Activated CD4-positive, CD25-positive, alpha-beta regulatory T cell (primary cell): ENCODE results near the gene SETDB2.

Experiments
- DNase-seq, 4 experiments: peaks; one replicate each; lab custom pipeline; 2025; lab: John Stamatoyannopoulos, UW

SETDB2 gene

GRCh38 chr13:49530457-49530856 lies 86.4 kb downstream of the SETDB2 start:
- DNase-seq = no peak

GRCh38 chr13:49532593-49532992 lies 88.5 kb downstream of the SETDB2 start:
- DNase-seq = no peak

- DNase-seq = no peak
Measured at GRCh38 chr13:49533011-49533410, 88.9 kb downstream of the SETDB2 start.

GRCh38 chr13:49533591-49534269 lies 89.7 kb downstream of the SETDB2 start:
- no peak for DNase-seq

GRCh38 chr13:49536144-49536873 lies 92.2 kb downstream of the SETDB2 start:
- DNase-seq = no peak

GRCh38 chr13:49538404-49538803 lies 94.3 kb downstream of the SETDB2 start:
- DNase-seq = no peak

- no peak for DNase-seq
Measured at GRCh38 chr13:49539313-49539712, 95.2 kb downstream of the SETDB2 start.

GRCh38 chr13:49539746-49540145 lies 95.7 kb downstream of the SETDB2 start:
- DNase-seq = no peak

- no peak for DNase-seq
Measured at GRCh38 chr13:49540552-49540951, 96.5 kb downstream of the SETDB2 start.

- DNase-seq = no peak
Measured at GRCh38 chr13:49543656-49544055, 99.6 kb downstream of the SETDB2 start.
